HUDEP-2 (cell line): Measurements from ENCODE around the gene MOB3B.

Experiments used
- DNase-seq, 76 experiments: peaks; one replicate each; lab custom pipeline; 2025; ENCODE audit not compliant: unreplicated experiment in 76 of 76; lab: John Stamatoyannopoulos, UW

Gene MOB3B

GRCh38 chr9:27395484-27395921, 134.1 kb downstream of the MOB3B start:
- DNase-seq, result no peak

- DNase-seq, result no peak
Observed at GRCh38 chr9:27394826-27395201, 134.8 kb downstream of the MOB3B start.

GRCh38 chr9:27394154-27394825, 135.3 kb downstream of the MOB3B start:
- no peak for DNase-seq

GRCh38 chr9:27393054-27393846, 136.4 kb downstream of the MOB3B start:
- no peak for DNase-seq

- DNase-seq, result no peak
Observed at GRCh38 chr9:27392451-27392850, 137.2 kb downstream of the MOB3B start.

- DNase-seq, result no peak
Observed at GRCh38 chr9:27391040-27391895, 138.3 kb downstream of the MOB3B start.

GRCh38 chr9:27388150-27388549, 141.5 kb downstream of the MOB3B start:
- DNase-seq, result no peak

GRCh38 chr9:27387722-27388121, 141.9 kb downstream of the MOB3B start:
- DNase-seq, result no peak

- no peak for DNase-seq
Observed at GRCh38 chr9:27386571-27387091, 143.0 kb downstream of the MOB3B start.

- no peak for DNase-seq
Observed at GRCh38 chr9:27385606-27386322, 143.8 kb downstream of the MOB3B start.

- DNase-seq, result no peak
Observed at GRCh38 chr9:27384262-27385014, 145.2 kb downstream of the MOB3B start.

- DNase-seq, result no peak
Observed at GRCh38 chr9:27383524-27383923, 146.1 kb downstream of the MOB3B start.

- DNase-seq, result no peak
Observed at GRCh38 chr9:27382975-27383374, 146.6 kb downstream of the MOB3B start.

GRCh38 chr9:27382308-27382707, 147.3 kb downstream of the MOB3B start:
- DNase-seq, result no peak

- no peak for DNase-seq
Observed at GRCh38 chr9:27379311-27380251, 150.0 kb downstream of the MOB3B start.

- DNase-seq, result no peak
Observed at GRCh38 chr9:27377811-27378456, 151.7 kb downstream of the MOB3B start.

- no peak for DNase-seq
Observed at GRCh38 chr9:27377147-27377807, 152.3 kb downstream of the MOB3B start.

- no peak for DNase-seq
Observed at GRCh38 chr9:27373851-27374250, 155.8 kb downstream of the MOB3B start.
